T-cell (primary cell): ENCODE measurements around the gene CBFA2T3. TPM values are rescaled to one million over a fixed set of nuclear protein-coding genes. Genes with fewer than 3 reads are reported as not detected.

Experiments used
- ATAC-seq, 4 experiments: fragments of 200-7000 bp in 3 of 4; fragments of 150-1000 bp in 1 of 4; cut with Tn5 transposase; replicated peaks in 1 of 4; 1 replicate in 3 of 4; 2 replicates in 1 of 4; pipeline ENCODE4 v1.10.0; 2021; ENCODE audit warnings: moderate library complexity in 3 of 4, mild to moderate bottlenecking in 2 of 4, moderate number of reproducible peaks in 1 of 4
- CTCF ChIA-PET, 2 donors: fragments of 300-600 bp; sonication (Branson Sonifier 250); formaldehyde crosslinking; loops; one replicate each; lab custom pipeline; 2022; ENCODE audit warnings: antibody characterized with exemption in 2 of 2; lab: Charles Lee
- POLR2A ChIA-PET, 2 donors: fragments of 300-600 bp; sonication (Branson Sonifier 250); formaldehyde crosslinking; loops; one replicate each; lab custom pipeline; 2022; ENCODE audit warnings: antibody characterized with exemption in 2 of 2; lab: Charles Lee
- DNase-seq, 35 experiments: peaks; one replicate each; pipeline versions ENCODE4 v3.0.0 to v3.0.0-alpha.2; 2013 to 2023
- H3K27ac ChIP-seq: one replicate; pipeline ENCODE4 v1.5.1; 2013; ENCODE audit warnings: low read length
- H3K27me3 ChIP-seq, 2 experiments: replicated peaks in 1 of 2; 1 replicate in 1 of 2; 2 replicates in 1 of 2; pipeline versions ENCODE4 v1.6.1 to v1.7.0; 2013; ENCODE audit warnings: low read length in 1 of 2, mixed read lengths in 1 of 2; ENCODE audit not compliant: control insufficient read depth in 2 of 2, insufficient read depth in 2 of 2; ENCODE audit errors: extremely low read depth in 1 of 2
- H3K36me3 ChIP-seq, 2 donors: 1 replicate in 1 of 2; 2 replicates in 1 of 2; pipeline versions ENCODE4 v1.6.1 to v1.7.0; 2013; ENCODE audit warnings: low read length in 1 of 2; ENCODE audit not compliant: control insufficient read depth in 2 of 2, insufficient read depth in 1 of 2; ENCODE audit errors: extremely low read depth in 1 of 2
- H3K4me1 ChIP-seq, 2 experiments: 1 replicate in 1 of 2; 2 replicates in 1 of 2; pipeline versions ENCODE4 v1.6.1 to v1.7.0; 2013; ENCODE audit warnings: low read length in 2 of 2, mixed read lengths in 1 of 2; ENCODE audit not compliant: insufficient read depth in 2 of 2, control insufficient read depth in 1 of 2; ENCODE audit errors: extremely low read depth in 1 of 2
- H3K4me3 ChIP-seq, 2 donors: 1 replicate in 1 of 2; 2 replicates in 1 of 2; pipeline versions ENCODE4 v1.5.1 to v1.7.0; 2013; ENCODE audit warnings: mild to moderate bottlenecking in 2 of 2, low read length in 1 of 2, moderate library complexity in 1 of 2; ENCODE audit not compliant: control insufficient read depth in 1 of 2; ENCODE audit errors: extremely low read depth in 1 of 2
- H3K9me3 ChIP-seq: 2 replicates; pipeline ENCODE4 v1.7.0; 2013
- H3K27ac Mint-ChIP-seq, 2 donors: one replicate each; pipeline ENCODE4 v1.8.0; 2020 to 2021; ENCODE audit warnings: mild to moderate bottlenecking in 2 of 2, mixed read lengths in 2 of 2
- H3K27me3 Mint-ChIP-seq, 2 donors: one replicate each; pipeline ENCODE4 v1.8.0; 2021 to 2022; ENCODE audit warnings: mixed read lengths in 2 of 2
- H3K36me3 Mint-ChIP-seq: one replicate; pipeline ENCODE4 v1.8.0; 2021; ENCODE audit warnings: mixed read lengths
- H3K4me1 Mint-ChIP-seq, 3 donors: one replicate each; pipeline ENCODE4 v1.8.0; 2020 to 2022; ENCODE audit warnings: mixed read lengths in 3 of 3, mild to moderate bottlenecking in 1 of 3
- H3K4me3 Mint-ChIP-seq, 3 donors: one replicate each; pipeline ENCODE4 v1.8.0; 2020 to 2022; ENCODE audit warnings: mild to moderate bottlenecking in 3 of 3, mixed read lengths in 3 of 3, moderate library complexity in 3 of 3
- H3K9me3 Mint-ChIP-seq, 3 donors: one replicate each; pipeline ENCODE4 v1.8.0; 2020 to 2022; ENCODE audit warnings: mixed read lengths in 3 of 3
- WGBS: methylation state at CpG from one replicate; pipeline ENCODE4 v1.1.5; 2013; ENCODE audit warnings: missing lambda C conversion rate; ENCODE audit not compliant: insufficient coverage; 5-methylcytosine and 5-hydroxymethylcytosine counted together
- total RNA-seq, 35 experiments: library from RNA in 6 of 35; stranded (reverse) in 6 of 35; fragments of 120-200 nt in 1 of 35; gene quantifications; one replicate each; pipeline versions ENCODE4 v1.2.1 to v1.2.4 and lab custom pipeline; 2013 to 2026

The CBFA2T3 gene
- total RNA-seq, 5 donors from 2014 or later (not counting 1 experiment from before 2014, with no cell fraction given) = 2.0 to 4.0 (median 2.1) TPM

DNA sequence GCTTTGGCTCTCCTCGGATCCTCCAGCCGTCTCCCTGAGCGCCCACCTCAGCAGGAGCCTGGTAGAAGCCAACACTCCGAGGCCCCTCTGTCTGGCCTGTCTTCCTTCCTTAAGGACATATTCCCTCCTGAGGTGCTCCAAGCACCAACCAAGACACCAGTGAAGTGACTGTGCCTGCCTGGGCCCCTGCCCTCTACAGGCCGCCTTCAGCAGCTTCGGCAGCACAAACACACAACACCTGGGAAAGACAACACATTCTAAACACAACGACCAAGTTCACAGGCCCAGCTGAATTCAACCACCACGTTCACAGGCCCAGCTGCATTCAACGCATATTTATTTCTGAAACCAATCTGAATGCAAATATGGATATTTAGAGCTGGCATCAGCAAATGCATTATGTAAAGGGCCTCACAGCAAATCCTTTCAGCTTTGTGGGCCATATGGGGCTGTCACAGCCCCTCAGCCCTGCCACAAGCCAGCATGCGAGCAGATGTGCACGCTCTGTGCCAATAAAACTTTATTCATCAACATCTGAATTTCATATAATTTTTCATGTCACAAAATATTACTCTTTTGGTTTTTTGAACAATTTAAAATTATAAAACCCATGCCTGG is 132.5 kb downstream of the CBFA2T3 start:
- ATAC-seq (no peak), DNase-seq (no peak)
- Mint-ChIP-seq H3K27me3 (no peaks in the 10 kb centered on the region), H3K9me3 (no peaks in the 10 kb centered on the region), H3K27ac (no peak overlapping the region), H3K36me3 (peaks cover 7% of the 10 kb centered on the region), H3K4me1 (no peaks in the 10 kb centered on the region), H3K4me3 (no peak overlapping the region)
- no peaks in the 10 kb centered on the region for H3K4me1 ChIP-seq
- H3K27ac ChIP-seq = no peak overlapping the region
- H3K27me3 ChIP-seq = no peaks in the 10 kb centered on the region
- H3K4me3 ChIP-seq = no peak overlapping the region
- H3K9me3 ChIP-seq = no peaks in the 10 kb centered on the region
- 86% methylated on average over 6 of the region's 11 CpGs for WGBS
- CTCF ChIA-PET = interaction anchor here in 1 of 2 donors (1.5 kb wide), 1 partner anchor 13 kb away, joined by 4 read pairs; no protein-coding TSS in a partner anchor
- H3K36me3 ChIP-seq = peaks cover 0 to 17% of the 10 kb centered on the region in 2 donors
- POLR2A ChIA-PET = no interaction called here

- DNase-seq (no peak), ATAC-seq (no peak)
- Mint-ChIP-seq H3K27me3 (no peaks in the 10 kb centered on the region), H3K4me1 (no peaks in the 10 kb centered on the region), H3K9me3 (no peaks in the 10 kb centered on the region), H3K4me3 (no peak overlapping the region), H3K36me3 (peaks cover 7% of the 10 kb centered on the region), H3K27ac (no peak overlapping the region)
- Histone ChIP-seq H3K9me3 (no peaks in the 10 kb centered on the region), H3K36me3 (peaks cover 0 to 27% of the 10 kb centered on the region in 2 donors), H3K27me3 (no peaks in the 10 kb centered on the region), H3K27ac (no peak overlapping the region), H3K4me1 (no peaks in the 10 kb centered on the region), H3K4me3 (no peak overlapping the region)
- 92% methylated on average over 18 of the region's 20 CpGs for WGBS
- CTCF ChIA-PET = no interaction called here
- POLR2A ChIA-PET = no interaction called here
Observed at GRCh38 chr16:88843256-88843655, 133.8 kb downstream of the CBFA2T3 start.

DNA sequence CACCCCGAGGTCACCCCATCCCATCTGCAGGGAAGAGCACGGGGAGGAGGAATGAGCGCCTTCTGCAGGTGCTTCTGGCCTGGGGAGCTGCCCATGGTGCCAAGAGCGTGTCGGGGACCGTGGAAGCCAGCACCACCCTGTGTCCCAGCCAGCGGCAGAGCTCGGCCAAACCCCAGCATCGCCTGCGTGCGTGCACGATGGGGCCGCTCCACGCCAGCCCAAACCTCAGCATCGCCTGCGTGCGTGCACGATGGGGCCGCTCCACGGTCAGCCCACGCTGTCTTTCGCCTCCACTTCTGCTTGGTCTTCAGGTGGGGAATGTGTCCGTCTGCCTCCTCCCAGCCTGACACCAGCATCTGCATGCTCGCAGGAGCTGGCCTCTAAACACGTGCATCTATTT is 134.2 kb downstream of the CBFA2T3 start:
- Histone ChIP-seq H3K27me3 (no peaks in the 10 kb centered on the region), H3K27ac (no peak overlapping the region), H3K4me1 (no peaks in the 10 kb centered on the region), H3K9me3 (no peaks in the 10 kb centered on the region), H3K4me3 (no peak overlapping the region), H3K36me3 (peaks cover 0 to 25% of the 10 kb centered on the region in 2 donors)
- H3K27ac Mint-ChIP-seq = no peak overlapping the region
- ATAC-seq (no peak), DNase-seq (no peak)
- H3K36me3 Mint-ChIP-seq = peaks cover 7% of the 10 kb centered on the region
- no peaks in the 10 kb centered on the region for H3K9me3 Mint-ChIP-seq
- ChIA-PET CTCF (no interaction called here), POLR2A (no interaction called here)
- no peaks in the 10 kb centered on the region for H3K27me3 Mint-ChIP-seq
- 95% methylated on average over 25 of the region's 25 CpGs for WGBS
- no peak overlapping the region for H3K4me3 Mint-ChIP-seq
- H3K4me1 Mint-ChIP-seq = no peaks in the 10 kb centered on the region

GRCh38 chr16:88842308-88842756 is 134.7 kb downstream of the CBFA2T3 start:
- Histone ChIP-seq H3K36me3 (peaks cover 0 to 25% of the 10 kb centered on the region in 2 donors), H3K4me1 (no peaks in the 10 kb centered on the region), H3K9me3 (no peaks in the 10 kb centered on the region), H3K27me3 (no peaks in the 10 kb centered on the region), H3K27ac (no peak overlapping the region), H3K4me3 (no peak overlapping the region)
- Mint-ChIP-seq H3K27me3 (no peaks in the 10 kb centered on the region), H3K4me3 (no peak overlapping the region), H3K9me3 (no peaks in the 10 kb centered on the region), H3K36me3 (peaks cover 7% of the 10 kb centered on the region), H3K27ac (no peak overlapping the region), H3K4me1 (no peaks in the 10 kb centered on the region)
- ChIA-PET POLR2A (no interaction called here), CTCF (no interaction called here)
- DNase-seq (no peak), ATAC-seq (no peak)
- WGBS = 100% methylated on average over 4 of the region's 15 CpGs

GRCh38 chr16:88841521-88842307 is 135.3 kb downstream of the CBFA2T3 start:
- 74% methylated on average over 25 of the region's 40 CpGs for WGBS
- H3K27ac Mint-ChIP-seq = no peak overlapping the region
- H3K27me3 Mint-ChIP-seq = no peaks in the 10 kb centered on the region
- Histone ChIP-seq H3K4me1 (no peaks in the 10 kb centered on the region), H3K27ac (no peak overlapping the region), H3K36me3 (peaks cover 0 to 25% of the 10 kb centered on the region in 2 donors), H3K4me3 (no peak overlapping the region), H3K9me3 (no peaks in the 10 kb centered on the region), H3K27me3 (no peaks in the 10 kb centered on the region)
- H3K36me3 Mint-ChIP-seq = peaks cover 7% of the 10 kb centered on the region
- no peak for DNase-seq
- ChIA-PET CTCF (no interaction called here), POLR2A (no interaction called here)
- no peaks in the 10 kb centered on the region for H3K9me3 Mint-ChIP-seq
- ATAC-seq = no peak
- no peaks in the 10 kb centered on the region for H3K4me1 Mint-ChIP-seq
- H3K4me3 Mint-ChIP-seq = no peak overlapping the region

GRCh38 chr16:88840600-88841215 is 136.3 kb downstream of the CBFA2T3 start:
- Mint-ChIP-seq H3K9me3 (no peaks in the 10 kb centered on the region), H3K36me3 (peaks cover 4% of the 10 kb centered on the region), H3K4me3 (no peak overlapping the region), H3K4me1 (no peaks in the 10 kb centered on the region), H3K27ac (no peak overlapping the region), H3K27me3 (no peaks in the 10 kb centered on the region)
- WGBS = 97% methylated on average over 30 of the region's 30 CpGs
- Histone ChIP-seq H3K4me3 (no peak overlapping the region), H3K9me3 (no peaks in the 10 kb centered on the region), H3K36me3 (peaks cover 0 to 25% of the 10 kb centered on the region in 2 donors), H3K27me3 (no peaks in the 10 kb centered on the region), H3K4me1 (no peaks in the 10 kb centered on the region), H3K27ac (no peak overlapping the region)
- ChIA-PET POLR2A (no interaction called here), CTCF (no interaction called here)
- DNase-seq (no peak), ATAC-seq (no peak)
